Measurements from ENCODE around the gene MRPL53. TPM values are rescaled to one million over a fixed set of nuclear protein-coding genes. Genes with fewer than 3 reads are reported as not detected.

MRPL53 gene
- total and polyA plus RNA-seq, 2 of the 13 experiments (the other 11 are each of a cell fraction or from before 2014, with no cell fraction given) = 34.3 to 51.9 TPM

DNA sequence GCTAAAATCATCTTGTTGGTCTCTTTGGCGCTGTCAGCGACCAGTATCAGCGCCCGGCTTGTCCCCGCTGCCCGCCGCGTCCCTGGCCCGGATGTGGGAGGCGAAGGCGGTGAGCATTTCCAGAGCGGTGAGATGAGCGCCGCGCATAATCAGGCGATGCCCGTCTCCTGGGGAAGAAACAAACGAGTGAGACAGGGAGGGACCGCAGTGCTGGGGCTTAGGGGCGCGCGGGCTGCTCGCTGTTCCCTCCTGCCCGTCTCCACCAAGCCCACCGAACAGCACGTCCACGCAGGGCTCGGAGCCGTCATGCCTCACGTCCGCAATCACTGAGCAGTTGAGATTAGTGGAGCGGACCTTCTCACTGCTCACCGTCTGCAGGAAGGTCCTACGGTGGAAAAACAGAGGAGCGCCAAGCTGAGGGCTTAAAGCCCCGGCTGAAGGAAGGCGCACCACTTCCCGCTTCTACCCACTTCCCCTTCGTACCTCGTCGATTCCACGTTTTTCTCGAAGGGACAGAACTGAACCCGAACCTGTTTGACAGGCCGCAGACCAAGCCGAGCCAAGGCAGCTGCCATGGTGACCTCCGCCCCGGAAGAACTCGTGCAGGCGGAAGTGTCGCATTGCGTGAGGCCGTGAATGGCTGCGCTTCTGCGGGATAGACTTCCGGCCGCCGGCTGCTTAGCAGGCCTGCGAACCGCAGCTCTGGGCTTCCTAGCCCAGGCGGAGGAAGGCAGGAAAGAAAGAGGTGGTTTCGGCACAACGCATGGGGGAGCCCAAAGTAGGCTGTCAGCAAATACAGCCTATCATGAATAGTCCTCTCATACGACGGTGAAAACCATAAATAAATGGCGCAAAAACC lies at the start of gene MRPL53 (continued):
- TF ChIP-seq PAF1 (CRISPR knock-in tag; IDR thresholded peaks at IDR 0.05) (peak; percentile 76; the same call in 1 of the 2 replicates), ZNF331 (CRISPR knock-in tag; IDR thresholded peaks at IDR 0.05) (peak; percentile 97), ZSCAN12 (CRISPR knock-in tag; IDR thresholded peaks at IDR 0.05) (peak; percentile 67), ZBTB37 (CRISPR knock-in tag; IDR thresholded peaks at IDR 0.05) (no peak), FOXC1 (CRISPR knock-in tag; IDR thresholded peaks at IDR 0.05; ENCODE audit: borderline replicate concordance) (peak; percentile 96; the same call in 1 of the 2 replicates), ZNF441 (CRISPR knock-in tag; IDR thresholded peaks at IDR 0.05; ENCODE audit: borderline replicate concordance) (peak; percentile 55; the same call in 1 of the 2 replicates), ZFP37 (CRISPR knock-in tag; IDR thresholded peaks at IDR 0.05; ENCODE audit: borderline replicate concordance) (peak; percentile 85; the same call in 1 of the 2 replicates), BCL3 (CRISPR knock-in tag; IDR thresholded peaks at IDR 0.05) (peak; percentile 95; the same call in 1 of the 2 replicates), ZBTB49 (CRISPR knock-in tag; IDR thresholded peaks at IDR 0.05; ENCODE audit: borderline replicate concordance) (0 out of 2 replicates have a peak, but pooled peaks have one; percentile 31), IRX3 (CRISPR knock-in tag; IDR thresholded peaks at IDR 0.05; ENCODE audit: borderline replicate concordance, low read depth) (peak; percentile 71; the same call in 1 of the 2 replicates), MYNN (CRISPR knock-in tag; IDR thresholded peaks at IDR 0.05; ENCODE audit: low read depth) (peak; percentile 58; the same call in 1 of the 2 replicates), TEAD2 (CRISPR knock-in tag; IDR thresholded peaks at IDR 0.05) (no peak), RCOR2 (CRISPR knock-in tag; IDR thresholded peaks at IDR 0.05) (peak; percentile 58), HNRNPUL1 (IDR thresholded peaks at IDR 0.05; ENCODE audit: low read depth, low read length) (no peak), TOE1 (CRISPR knock-in tag; IDR thresholded peaks at IDR 0.05) (0 out of 2 replicates have a peak, but pooled peaks have one; percentile 71), NCOA5 (CRISPR knock-in tag; IDR thresholded peaks at IDR 0.05) (peak; percentile 100), MXI1 (IDR thresholded peaks at IDR 0.05; ENCODE audit: borderline replicate concordance, low read depth, low read length) (peak; percentile 87; the same call in 1 of the 3 replicates), ZNF18 (CRISPR knock-in tag; IDR thresholded peaks at IDR 0.05; ENCODE audit: insufficient replicate concordance) (peak; percentile 90), CBFB (CRISPR knock-in tag; IDR thresholded peaks at IDR 0.05) (peak; percentile 96)
- TF ChIP-seq, protein P1, sequence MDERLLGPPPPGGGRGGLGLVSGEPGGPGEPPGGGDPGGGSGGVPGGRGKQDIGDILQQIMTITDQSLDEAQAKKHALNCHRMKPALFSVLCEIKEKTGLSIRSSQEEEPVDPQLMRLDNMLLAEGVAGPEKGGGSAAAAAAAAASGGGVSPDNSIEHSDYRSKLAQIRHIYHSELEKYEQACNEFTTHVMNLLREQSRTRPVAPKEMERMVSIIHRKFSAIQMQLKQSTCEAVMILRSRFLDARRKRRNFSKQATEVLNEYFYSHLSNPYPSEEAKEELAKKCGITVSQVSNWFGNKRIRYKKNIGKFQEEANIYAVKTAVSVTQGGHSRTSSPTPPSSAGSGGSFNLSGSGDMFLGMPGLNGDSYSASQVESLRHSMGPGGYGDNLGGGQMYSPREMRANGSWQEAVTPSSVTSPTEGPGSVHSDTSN (CRISPR knock-in tag; IDR thresholded peaks at IDR 0.05) = no peak

Data from HepG2 (cell line).